ENCODE results near the gene APCDD1L.

Gene APCDD1L

GRCh38 chr20:58545565-58546415, 30.6 kb upstream of the APCDD1L start:
- DNase-seq (ENCODE audit: low read depth in 2 of 2) = no peak

- no peak for DNase-seq (ENCODE audit: low read depth in 2 of 2)
Measured at GRCh38 chr20:58544891-58545290, 29.7 kb upstream of the APCDD1L start.

GRCh38 chr20:58544286-58544685, 29.1 kb upstream of the APCDD1L start:
- no peak for DNase-seq (ENCODE audit: low read depth in 2 of 2)

GRCh38 chr20:58543274-58543673, 28.1 kb upstream of the APCDD1L start:
- no peak for DNase-seq (ENCODE audit: low read depth in 2 of 2)

GRCh38 chr20:58542411-58543095, 27.4 kb upstream of the APCDD1L start:
- no peak for DNase-seq (ENCODE audit: low read depth in 2 of 2)

- peak; percentile 16 to 40 for DNase-seq (ENCODE audit: low read depth in 2 of 2)
Measured at GRCh38 chr20:58542034-58542410, 26.8 kb upstream of the APCDD1L start.

GRCh38 chr20:58538752-58539151, 23.6 kb upstream of the APCDD1L start:
- no peak for DNase-seq (ENCODE audit: low read depth in 2 of 2)

- no peak for DNase-seq (ENCODE audit: low read depth in 2 of 2)
Measured at GRCh38 chr20:58537831-58538230, 22.6 kb upstream of the APCDD1L start.

- no peak for DNase-seq (ENCODE audit: low read depth in 2 of 2)
Measured at GRCh38 chr20:58536289-58536688, 21.1 kb upstream of the APCDD1L start.

- DNase-seq (ENCODE audit: low read depth in 2 of 2) = no peak
Measured at GRCh38 chr20:58531657-58532056, 16.5 kb upstream of the APCDD1L start.

- no peak for DNase-seq (ENCODE audit: low read depth in 2 of 2)
Measured at GRCh38 chr20:58531063-58531462, 15.9 kb upstream of the APCDD1L start.

- no peak for DNase-seq (ENCODE audit: low read depth in 2 of 2)
Measured at GRCh38 chr20:58528412-58528811, 13.2 kb upstream of the APCDD1L start.

GRCh38 chr20:58526411-58526810, 11.2 kb upstream of the APCDD1L start:
- DNase-seq (ENCODE audit: low read depth in 2 of 2) = no peak

- DNase-seq (ENCODE audit: low read depth in 2 of 2) = no peak
Measured at GRCh38 chr20:58524814-58525213, 9.6 kb upstream of the APCDD1L start.

GRCh38 chr20:58523971-58524315, 8.7 kb upstream of the APCDD1L start:
- no peak for DNase-seq (ENCODE audit: low read depth in 2 of 2)

- DNase-seq (ENCODE audit: low read depth in 2 of 2) = no peak
Measured at GRCh38 chr20:58523072-58523970, 8.1 kb upstream of the APCDD1L start.

- no peak for DNase-seq (ENCODE audit: low read depth in 2 of 2)
Measured at GRCh38 chr20:58522666-58523065, 7.5 kb upstream of the APCDD1L start.

- no peak for DNase-seq (ENCODE audit: low read depth in 2 of 2)
Measured at GRCh38 chr20:58521763-58522162, 6.6 kb upstream of the APCDD1L start.

GRCh38 chr20:58519940-58520712, 4.9 kb upstream of the APCDD1L start:
- DNase-seq (ENCODE audit: low read depth in 2 of 2) = no peak

GRCh38 chr20:58518896-58519593, 3.8 kb upstream of the APCDD1L start:
- DNase-seq (ENCODE audit: low read depth in 2 of 2) = no peak

GRCh38 chr20:58518387-58518786, 3.2 kb upstream of the APCDD1L start:
- DNase-seq (ENCODE audit: low read depth in 2 of 2) = no peak

Data from stimulated activated CD4-positive, alpha-beta T cell treated with anti-CD3 and anti-CD28 coated beads, Interleukin-4, amount 100 ng/mL, for 48 hours (primary cell).